Panc1 (cell line): ENCODE data around the gene CDK5RAP1. TPM values are rescaled to one million over a fixed set of nuclear protein-coding genes. Genes with fewer than 3 reads are reported as not detected.

Experiments used
- ATAC-seq: fragments of 200-7000 bp; cut with Tn5 transposase; 2 replicates; pipeline ENCODE4 v1.9.1; 2020; ENCODE audit warnings: mild to moderate bottlenecking, moderate library complexity
- BruUV-seq: library from RNA; stranded (reverse); fragments of 400-500 nt; replicated peaks from 2 replicates; lab custom pipeline; 2021; lab: Mats Ljungman, UMichigan
- CTCF ChIA-PET: fragments of 300-600 bp; sonication (Branson Sonifier 250); formaldehyde crosslinking; loops from one replicate; lab custom pipeline; 2022; ENCODE audit warnings: antibody characterized with exemption; lab: Charles Lee
- POLR2A ChIA-PET: fragments of 300-600 bp; sonication (Branson Sonifier 250); formaldehyde crosslinking; loops from one replicate; lab custom pipeline; 2022; ENCODE audit warnings: antibody characterized with exemption; lab: Charles Lee
- DNase-seq: peaks from one replicate; pipeline ENCODE4 v3.0.0-alpha.2; 2010; ENCODE audit warnings: low read depth, low spot score
- H3K27ac ChIP-seq: 2 replicates; pipeline ENCODE4 v1.5.1; 2011; ENCODE audit warnings: mild to moderate bottlenecking, low read length, inconsistent platforms
- H3K27me3 ChIP-seq: fragments of 200-500 bp; sonication (Bioruptor generic); 2 replicates; pipeline ENCODE4 v1.6.0; 2014; ENCODE audit warnings: low read length, inconsistent platforms; ENCODE audit not compliant: control insufficient read depth, insufficient read depth
- H3K36me3 ChIP-seq: fragments of 200-500 bp; sonication (Bioruptor generic); 2 replicates; pipeline ENCODE4 v1.5.1; 2014; ENCODE audit warnings: inconsistent platforms, mild to moderate bottlenecking, low read length, moderate library complexity; ENCODE audit not compliant: control insufficient read depth, insufficient read depth
- H3K4me1 ChIP-seq: 2 replicates; pipeline ENCODE4 v1.5.1; 2011; ENCODE audit warnings: inconsistent platforms, mild to moderate bottlenecking, low read length, moderate library complexity; ENCODE audit not compliant: control insufficient read depth, insufficient read depth
- H3K4me3 ChIP-seq, 2 experiments: 2 replicates each; pipeline ENCODE4 v1.5.1; 2011 to 2012; ENCODE audit warnings: low read depth in 2 of 2, low read length in 2 of 2, mild to moderate bottlenecking in 2 of 2, inconsistent platforms in 1 of 2, moderate library complexity in 1 of 2
- H3K9me3 ChIP-seq: fragments of 200-500 bp; sonication (Bioruptor generic); 2 replicates; pipeline ENCODE4 v1.5.1; 2014; ENCODE audit warnings: low read depth, mild to moderate bottlenecking, inconsistent platforms, low read length, moderate library complexity; ENCODE audit not compliant: control insufficient read depth, insufficient read depth
- POLR2AphosphoS5 ChIP-seq: IDR thresholded peaks from 2 replicates; pipeline ENCODE4 v1.6.1; 2012; ENCODE audit warnings: mild to moderate bottlenecking, low read depth, low read length, moderate library complexity
- REST ChIP-seq, 2 experiments: IDR thresholded peaks; 2 replicates each; pipeline ENCODE4 v1.6.1; 2011 to 2012; ENCODE audit warnings: low read depth in 2 of 2, control low read depth in 1 of 2, low read length in 1 of 2, mild to moderate bottlenecking in 1 of 2, moderate library complexity in 1 of 2; ENCODE audit not compliant: insufficient read depth in 1 of 2
- SIN3A ChIP-seq: IDR thresholded peaks from 2 replicates; pipeline ENCODE4 v1.6.1; 2012; ENCODE audit warnings: low read depth, mild to moderate bottlenecking, low read length, moderate library complexity, borderline replicate concordance; ENCODE audit not compliant: insufficient read depth
- TCF7L2 ChIP-seq: IDR thresholded peaks from 2 replicates; pipeline ENCODE4 v1.6.1; 2011; ENCODE audit warnings: mild to moderate bottlenecking, low read depth, low read length, inconsistent platforms
- in situ Hi-C: cut with HindIII; loops from 2 replicates; pipeline ENCODE4 v1.10.0; 2016; ENCODE audit warnings: low sequenced_read_pairs, low pct_unique_long_range_greater_than_20kb
- intact Hi-C: fragments of 100-400 bp; cut with micrococcal nuclease; formaldehyde crosslinking; loops from one replicate; pipeline ENCODE4 v1.10.0; 2022; ENCODE audit not compliant: unreplicated experiment
- total RNA-seq: library from RNA; stranded (reverse); gene quantifications from one replicate; pipeline ENCODE4 v1.2.1, GENCODE V29; 2021; ENCODE audit not compliant: unreplicated experiment
- TF ChIP-seq, protein P1 (sequence below): fragments of 450-650 bp; IDR thresholded peaks from 2 replicates; pipeline ENCODE4 v1.5.1; 2017; ENCODE audit warnings: mild to moderate bottlenecking

Gene CDK5RAP1
- total RNA-seq, 1 experiment from 2014 or later, result 34.8 TPM

GRCh38 chr20:33337119-33337518 is 64.2 kb downstream of the CDK5RAP1 start:
- Histone ChIP-seq H3K27ac (no peak overlapping the region), H3K9me3 (no peaks in the 10 kb centered on the region), H3K4me3 (no peak overlapping the region), H3K4me1 (no peaks in the 10 kb centered on the region), H3K36me3 (no peaks in the 10 kb centered on the region), H3K27me3 (no peaks in the 10 kb centered on the region; the same call in 1 of the 2 replicates)
- TF ChIP-seq SIN3A (no peak), POLR2AphosphoS5 (no peak), TCF7L2 (no peak), REST (IDR thresholded peaks at IDR 0.05; ENCODE audit: insufficient read depth in 1 of 2, low read depth in 2 of 2, low read length in 1 of 2) (no peak)
- TF ChIP-seq, protein P1, sequence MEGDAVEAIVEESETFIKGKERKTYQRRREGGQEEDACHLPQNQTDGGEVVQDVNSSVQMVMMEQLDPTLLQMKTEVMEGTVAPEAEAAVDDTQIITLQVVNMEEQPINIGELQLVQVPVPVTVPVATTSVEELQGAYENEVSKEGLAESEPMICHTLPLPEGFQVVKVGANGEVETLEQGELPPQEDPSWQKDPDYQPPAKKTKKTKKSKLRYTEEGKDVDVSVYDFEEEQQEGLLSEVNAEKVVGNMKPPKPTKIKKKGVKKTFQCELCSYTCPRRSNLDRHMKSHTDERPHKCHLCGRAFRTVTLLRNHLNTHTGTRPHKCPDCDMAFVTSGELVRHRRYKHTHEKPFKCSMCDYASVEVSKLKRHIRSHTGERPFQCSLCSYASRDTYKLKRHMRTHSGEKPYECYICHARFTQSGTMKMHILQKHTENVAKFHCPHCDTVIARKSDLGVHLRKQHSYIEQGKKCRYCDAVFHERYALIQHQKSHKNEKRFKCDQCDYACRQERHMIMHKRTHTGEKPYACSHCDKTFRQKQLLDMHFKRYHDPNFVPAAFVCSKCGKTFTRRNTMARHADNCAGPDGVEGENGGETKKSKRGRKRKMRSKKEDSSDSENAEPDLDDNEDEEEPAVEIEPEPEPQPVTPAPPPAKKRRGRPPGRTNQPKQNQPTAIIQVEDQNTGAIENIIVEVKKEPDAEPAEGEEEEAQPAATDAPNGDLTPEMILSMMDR, result no peak
- DNase-seq, result no peak
- BruUV-seq, result no TSS peak
- in situ Hi-C loops, result no loop called here
- intact Hi-C loops, result no loop called here
- ATAC-seq, result no peak
- CTCF ChIA-PET, result no interaction called here
- POLR2A ChIA-PET, result no interaction called here

- TF ChIP-seq, protein P1, result no peak
- TF ChIP-seq TCF7L2 (no peak), POLR2AphosphoS5 (no peak), REST (IDR thresholded peaks at IDR 0.05; ENCODE audit: insufficient read depth in 1 of 2, low read depth in 2 of 2, low read length in 1 of 2) (no peak)
- no peak overlapping the region for H3K27ac ChIP-seq
- BruUV-seq, result no TSS peak
- POLR2A ChIA-PET, result no interaction called here
- no peaks in the 10 kb centered on the region for H3K9me3 ChIP-seq
- no peaks in the 10 kb centered on the region for H3K4me1 ChIP-seq
- no peaks in the 10 kb centered on the region for H3K36me3 ChIP-seq
- no peak overlapping the region for H3K4me3 ChIP-seq
- no peaks in the 10 kb centered on the region; the same call in 1 of the 2 replicates for H3K27me3 ChIP-seq
- intact Hi-C loops, result no loop called here
- in situ Hi-C loops, result no loop called here
- ATAC-seq, result no peak
- DNase-seq, result no peak
- CTCF ChIA-PET, result no interaction called here
Observed at GRCh38 chr20:33336375-33336774, 64.9 kb downstream of the CDK5RAP1 start.
